GM18519 (cell line): ENCODE data around the gene BACH2.

Experiments
- ATAC-seq: cut with Tn5 transposase; IDR thresholded peaks from one replicate; pipeline ENCODE4 v1.9.1; 2021; ENCODE audit warnings: mild to moderate bottlenecking, moderate library complexity; ENCODE audit not compliant: unreplicated experiment, low FRiP score

Gene BACH2

DNA sequence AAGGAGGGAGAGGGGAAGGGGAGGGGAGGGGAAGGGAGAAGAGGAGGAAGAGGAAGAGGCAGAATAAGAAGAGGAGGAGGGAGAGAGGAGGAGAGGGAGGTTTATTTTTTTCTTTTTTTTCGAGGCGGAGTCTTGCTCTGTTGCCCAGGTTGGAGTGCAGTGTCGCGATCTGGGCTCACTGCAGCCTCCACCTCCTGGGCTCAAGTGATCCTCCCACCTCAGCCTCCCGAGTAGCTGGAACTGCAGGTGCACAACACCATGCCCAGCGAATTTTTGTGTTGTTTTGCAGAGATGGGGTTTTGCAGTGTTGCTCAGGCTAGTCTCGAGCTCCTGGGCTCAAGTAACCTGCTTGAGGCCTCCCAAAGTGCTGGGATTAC is 408.5 kb downstream of the BACH2 start:
- no peak for ATAC-seq

DNA sequence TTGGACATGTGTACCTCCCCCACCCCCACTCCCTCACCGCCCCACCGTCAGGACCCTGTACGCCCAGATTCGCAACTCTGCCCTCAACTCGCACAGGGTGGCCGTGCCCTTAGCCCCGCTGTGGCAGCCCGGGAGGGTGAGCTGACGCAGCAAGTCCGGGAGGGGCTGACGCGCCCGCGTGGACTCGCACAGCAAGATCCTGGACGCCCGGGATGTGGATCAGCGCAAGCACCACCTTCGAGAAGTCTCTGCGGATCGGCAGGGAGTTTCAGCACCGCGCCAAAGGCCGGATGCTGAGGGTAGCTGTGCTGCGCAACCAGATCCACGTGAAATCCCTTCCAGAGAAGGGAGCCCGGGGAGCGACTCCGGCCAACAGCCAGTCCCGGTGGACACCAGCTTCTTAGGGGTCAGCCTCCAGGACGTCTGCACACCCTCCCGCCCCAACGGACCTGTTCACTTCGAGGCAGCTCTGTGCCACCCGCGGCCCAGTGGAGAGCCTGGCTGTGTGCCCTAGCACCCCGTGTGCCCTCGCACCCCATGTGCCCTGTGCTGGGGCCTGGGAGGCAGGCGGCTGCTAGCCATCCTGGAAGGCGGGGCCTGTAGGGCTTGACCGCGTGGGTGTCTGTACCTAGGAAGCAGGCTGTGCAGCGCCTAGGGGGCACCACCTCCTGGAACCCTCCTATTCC is 409.0 kb downstream of the BACH2 start:
- ATAC-seq, result no peak

DNA sequence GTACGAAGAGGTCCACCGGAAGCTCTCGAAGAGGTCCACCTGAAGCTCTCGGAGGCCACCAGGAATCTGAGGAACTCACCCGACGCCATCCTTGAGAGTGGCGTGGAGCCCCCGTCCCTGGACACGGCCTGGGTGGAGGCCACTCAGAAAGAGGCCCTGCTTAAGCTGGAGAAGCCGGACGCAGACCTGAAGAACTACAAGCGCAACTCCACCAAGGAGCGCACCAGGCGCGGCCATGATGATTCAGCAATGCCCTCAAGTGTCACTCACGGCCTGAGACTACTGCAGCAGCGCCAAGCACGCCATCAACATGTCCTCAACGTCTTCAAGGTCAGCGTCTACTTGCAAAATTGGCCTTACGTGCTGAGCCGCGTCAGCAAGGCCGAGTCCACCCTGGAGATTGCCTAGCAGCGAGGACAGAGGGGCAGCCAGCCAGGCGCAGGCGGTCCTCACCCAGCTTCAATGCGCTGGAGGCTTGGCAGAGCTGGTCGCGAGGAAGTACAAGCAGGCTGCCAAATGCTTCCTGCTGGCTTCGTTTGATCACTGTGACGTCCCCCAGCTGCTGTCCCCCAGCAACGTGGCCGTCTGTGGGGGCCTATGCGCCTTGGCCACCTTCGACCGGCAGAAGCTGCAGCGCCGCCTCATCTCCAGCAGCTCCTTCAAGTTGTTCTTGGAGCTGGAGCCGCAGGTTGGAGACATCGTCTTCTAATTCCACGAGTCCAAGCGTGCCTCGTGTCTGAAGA is 410.1 kb downstream of the BACH2 start:
- no peak for ATAC-seq
